Left lung (tissue), 10 donors: ENCODE results near the gene AMOTL1. TPM values are rescaled to one million over a fixed set of nuclear protein-coding genes. Genes with fewer than 3 reads are reported as not detected.

Experiments
- ATAC-seq: fragments of 200-7000 bp; cut with Tn5 transposase; one replicate; pipeline ENCODE4 v1.9.1; 2020; ENCODE audit warnings: moderate library complexity
- DNase-seq, 4 donors: peaks; one replicate each; pipeline ENCODE4 v3.0.0-alpha.2; 2013 to 2020
- H3K27ac ChIP-seq, 2 donors: fragments of 200-600 bp; sonication (generic) in 1 of 2; one replicate each; pipeline versions ENCODE4 v1.5.0 to v1.8.0; 2020 to 2021
- H3K27me3 ChIP-seq, 2 donors: fragments of 200-600 bp; sonication (generic) in 1 of 2; one replicate each; pipeline versions ENCODE4 v1.5.0 to v1.8.0; 2020 to 2021
- H3K36me3 ChIP-seq, 2 donors: fragments of 200-600 bp; sonication (generic) in 1 of 2; one replicate each; pipeline versions ENCODE4 v1.5.0 to v1.8.0; 2020 to 2021
- H3K4me1 ChIP-seq, 2 donors: fragments of 200-600 bp; one replicate each; pipeline ENCODE4 v1.8.0; 2021
- H3K4me3 ChIP-seq, 2 donors: fragments of 200-600 bp; sonication (generic) in 1 of 2; one replicate each; pipeline versions ENCODE4 v1.5.0 to v1.8.0; 2020 to 2021; ENCODE audit warnings: mild to moderate bottlenecking in 1 of 2
- H3K9me3 ChIP-seq, 2 donors: fragments of 200-600 bp; sonication (generic) in 1 of 2; one replicate each; pipeline versions ENCODE4 v1.5.0 to v1.8.0; 2020 to 2021
- CTCF ChIP-seq, 2 donors: fragments of 200-600 bp; sonication (generic) in 1 of 2; IDR thresholded peaks; one replicate each; pipeline versions ENCODE4 v1.5.0 to v1.8.0; 2021; ENCODE audit warnings: antibody characterized with exemption in 2 of 2
- intact Hi-C, 2 donors: fragments of 100-400 bp; cut with DNase I; formaldehyde crosslinking; loops; one replicate each; pipeline versions ENCODE4 v1.11.2 to v1.14.2; 2022
- polyA plus RNA-seq, 6 donors: library from polyadenylated mRNA; unstranded; fragments of 120-200 nt; gene quantifications; one replicate each; pipeline ENCODE4 v1.2.1, GENCODE V29; 2013; ENCODE audit not compliant: insufficient read length in 6 of 6
- total RNA-seq, 2 donors: library from RNA; stranded (reverse); fragmentation: NEBNext Ultra II Directional; extraction: Animal tissue kit (Norgen Biotek cat#: 25700); gene quantifications; one replicate each; pipeline ENCODE4 v1.2.1, GENCODE V29; 2021
- donor health status: DM: no; HTN: yes; CAD: no.
- donor health status: DM: no; HTN: no; CAD: no.

AMOTL1 gene
- total and polyA plus RNA-seq, 8 donors: 42.7 to 67.9 (median 55.5) TPM

- H3K4me3 ChIP-seq: no peak overlapping the region
- TF ChIP-seq CTCF (IDR thresholded peaks at IDR 0.05): peak; percentile 81 to 87
- no peaks in the 10 kb centered on the region for H3K4me1 ChIP-seq
- peak in 2 of 4 donors; percentile 33 to 50 for DNase-seq
- peaks cover 0 to 5% of the 10 kb centered on the region in 2 donors for H3K9me3 ChIP-seq
- H3K27me3 ChIP-seq: no peaks in the 10 kb centered on the region
- peak; percentile 88 for ATAC-seq
- peaks cover 0 to 7% of the 10 kb centered on the region in 2 donors for H3K36me3 ChIP-seq
- H3K27ac ChIP-seq: no peak overlapping the region
- intact Hi-C loops: loop anchor here in 1 of 2 donors (5.0 kb wide), 1 partner anchor 275 kb away; no protein-coding TSS in a partner anchor
Measured at GRCh38 chr11:94897330-94897768, 129.2 kb downstream of the AMOTL1 start.

GRCh38 chr11:94907226-94907625 lies 139.1 kb downstream of the AMOTL1 start:
- Histone ChIP-seq H3K27me3 (no peaks in the 10 kb centered on the region), H3K27ac (no peak overlapping the region), H3K4me3 (no peak overlapping the region), H3K4me1 (no peaks in the 10 kb centered on the region), H3K9me3 (no peaks in the 10 kb centered on the region), H3K36me3 (no peaks in the 10 kb centered on the region)
- DNase-seq (no peak), ATAC-seq (no peak)
- intact Hi-C loops: no loop called here
- TF ChIP-seq CTCF (IDR thresholded peaks at IDR 0.05): no peak

DNA sequence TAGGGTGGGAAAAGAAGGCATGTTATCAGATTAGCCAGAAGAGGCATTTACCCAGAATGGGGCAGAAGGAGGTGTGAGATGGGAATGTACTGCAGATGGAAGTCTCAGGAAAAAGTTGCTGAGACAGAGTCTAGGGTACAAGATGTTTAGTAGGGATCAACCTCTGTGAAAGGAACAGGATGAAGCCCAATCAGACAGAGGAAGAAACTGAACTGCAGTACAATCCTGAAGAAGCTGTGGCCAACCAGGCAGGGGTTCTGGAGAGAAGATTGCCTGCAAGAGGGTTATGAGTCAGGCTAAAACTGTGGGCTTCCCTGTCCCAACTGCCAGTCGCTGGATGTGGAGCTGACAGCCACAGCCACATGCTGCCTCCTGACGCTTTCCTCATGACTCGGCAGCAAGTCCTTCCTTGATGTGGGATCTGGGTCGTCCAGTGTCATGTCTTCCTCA lies 141.2 kb downstream of the AMOTL1 start:
- no peak for DNase-seq

DNA sequence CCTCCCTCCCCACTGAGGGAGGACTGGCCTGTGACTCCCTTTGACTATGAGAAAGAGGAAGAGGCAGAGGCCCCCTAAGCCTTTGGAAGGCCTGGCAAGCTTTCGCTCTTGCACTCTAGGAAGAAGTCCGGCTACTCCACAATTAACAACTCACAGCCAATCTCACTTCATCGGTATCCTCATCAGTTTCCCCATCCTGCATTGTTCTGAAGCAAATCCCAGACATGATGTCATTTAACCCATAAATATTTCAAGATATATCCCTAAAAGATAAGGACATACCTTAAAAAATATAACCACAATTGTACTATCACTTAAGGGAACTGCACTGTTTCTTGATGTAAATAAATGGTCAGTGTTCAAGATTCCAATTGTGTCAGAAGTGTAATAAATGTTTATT lies 142.1 kb downstream of the AMOTL1 start:
- intact Hi-C loops: no loop called here
- H3K4me1 ChIP-seq: no peaks in the 10 kb centered on the region
- DNase-seq: no peak
- no peak for TF ChIP-seq CTCF (IDR thresholded peaks at IDR 0.05)
- no peaks in the 10 kb centered on the region for H3K36me3 ChIP-seq
- ATAC-seq: no peak
- H3K9me3 ChIP-seq: no peaks in the 10 kb centered on the region
- no peak overlapping the region for H3K4me3 ChIP-seq
- no peaks in the 10 kb centered on the region for H3K27me3 ChIP-seq
- H3K27ac ChIP-seq: no peak overlapping the region

More for the DNA sequence above, 141.2 kb downstream of the AMOTL1 start:
- ATAC-seq: no peak
- H3K36me3 ChIP-seq: no peaks in the 10 kb centered on the region
- H3K4me1 ChIP-seq: no peaks in the 10 kb centered on the region
- no peak overlapping the region for H3K27ac ChIP-seq
- intact Hi-C loops: no loop called here
- H3K9me3 ChIP-seq: no peaks in the 10 kb centered on the region
- no peak for TF ChIP-seq CTCF (IDR thresholded peaks at IDR 0.05)
- H3K4me3 ChIP-seq: no peak overlapping the region
- no peaks in the 10 kb centered on the region for H3K27me3 ChIP-seq

DNA sequence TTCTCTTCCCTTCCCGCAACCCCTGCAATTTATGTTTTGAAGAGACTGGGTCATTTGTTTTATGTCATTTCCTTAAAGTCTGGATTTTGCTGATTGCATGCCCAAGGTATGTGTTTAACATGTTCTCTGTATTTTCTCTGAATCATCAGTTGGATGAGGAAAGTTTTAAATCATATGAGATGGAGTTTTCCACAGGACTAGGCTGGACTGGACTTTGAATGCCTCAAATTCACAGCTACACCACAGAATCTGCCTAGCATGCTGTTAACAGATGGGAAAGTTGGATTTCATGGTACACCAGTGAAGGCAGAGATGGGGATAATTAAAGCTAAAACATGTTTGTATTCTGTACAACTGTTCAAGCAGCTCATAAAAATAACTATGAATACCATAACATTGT lies 142.6 kb downstream of the AMOTL1 start:
- H3K4me3 ChIP-seq: no peak overlapping the region
- H3K9me3 ChIP-seq: no peaks in the 10 kb centered on the region
- no peaks in the 10 kb centered on the region for H3K27me3 ChIP-seq
- ATAC-seq (no peak), DNase-seq (no peak)
- no peak for TF ChIP-seq CTCF (IDR thresholded peaks at IDR 0.05)
- H3K4me1 ChIP-seq: no peaks in the 10 kb centered on the region
- no peaks in the 10 kb centered on the region for H3K36me3 ChIP-seq
- no peak overlapping the region for H3K27ac ChIP-seq
- intact Hi-C loops: no loop called here
